OCI-LY3 (cell line): ENCODE data around the gene PCSK4.

Source experiments
- CTCF ChIP-seq: fragments of 200-600, 300-600 bp; sonication (generic); IDR thresholded peaks from 2 replicates; pipeline ENCODE4 v1.5.1; 2014; ENCODE audit warnings: antibody characterized with exemption, low read length, low read depth
- EZH2phosphoT487 ChIP-seq: fragments of 200-600 bp; shearing (Covaris generic); IDR thresholded peaks from 2 replicates; pipeline ENCODE4 v1.6.1; 2018; ENCODE audit warnings: antibody characterized with exemption, mixed run types, low read depth

GRCh38 chr19:1507192-1507660 is 17.1 kb upstream of the PCSK4 start:
- TF ChIP-seq CTCF, result no peak
- no peak for TF ChIP-seq EZH2phosphoT487
